Measurements from ENCODE around the gene CNIH4.

DNA sequence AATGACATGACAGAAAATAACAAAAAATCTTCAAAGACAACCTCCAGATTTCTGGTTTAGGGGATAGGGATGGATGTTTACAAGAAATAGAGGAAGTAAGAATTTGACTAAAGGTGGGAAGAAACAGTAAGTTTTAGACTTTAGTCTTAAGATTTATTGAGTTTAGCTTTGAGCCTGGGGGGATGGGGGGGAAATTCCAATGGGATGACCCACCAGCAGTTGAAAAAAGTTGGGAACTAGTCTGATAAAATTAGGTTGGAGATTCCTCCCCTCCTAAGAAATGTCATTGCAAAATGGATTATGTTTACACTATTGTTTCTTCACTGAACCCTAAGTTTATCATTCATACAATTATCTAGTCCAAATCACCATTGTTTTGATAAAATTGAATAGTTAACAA, 49.5 kb downstream of the CNIH4 start:
- TF ChIP-seq, protein P1, sequence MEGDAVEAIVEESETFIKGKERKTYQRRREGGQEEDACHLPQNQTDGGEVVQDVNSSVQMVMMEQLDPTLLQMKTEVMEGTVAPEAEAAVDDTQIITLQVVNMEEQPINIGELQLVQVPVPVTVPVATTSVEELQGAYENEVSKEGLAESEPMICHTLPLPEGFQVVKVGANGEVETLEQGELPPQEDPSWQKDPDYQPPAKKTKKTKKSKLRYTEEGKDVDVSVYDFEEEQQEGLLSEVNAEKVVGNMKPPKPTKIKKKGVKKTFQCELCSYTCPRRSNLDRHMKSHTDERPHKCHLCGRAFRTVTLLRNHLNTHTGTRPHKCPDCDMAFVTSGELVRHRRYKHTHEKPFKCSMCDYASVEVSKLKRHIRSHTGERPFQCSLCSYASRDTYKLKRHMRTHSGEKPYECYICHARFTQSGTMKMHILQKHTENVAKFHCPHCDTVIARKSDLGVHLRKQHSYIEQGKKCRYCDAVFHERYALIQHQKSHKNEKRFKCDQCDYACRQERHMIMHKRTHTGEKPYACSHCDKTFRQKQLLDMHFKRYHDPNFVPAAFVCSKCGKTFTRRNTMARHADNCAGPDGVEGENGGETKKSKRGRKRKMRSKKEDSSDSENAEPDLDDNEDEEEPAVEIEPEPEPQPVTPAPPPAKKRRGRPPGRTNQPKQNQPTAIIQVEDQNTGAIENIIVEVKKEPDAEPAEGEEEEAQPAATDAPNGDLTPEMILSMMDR (IDR thresholded peaks at IDR 0.05; ENCODE audit: poor library complexity, severe bottlenecking): no peak
- TF ChIP-seq EZH2 (IDR thresholded peaks at IDR 0.05; ENCODE audit: borderline replicate concordance, insufficient read depth, low read length, poor library complexity, severe bottlenecking) (no peak), EP300 (conservative IDR thresholded peaks at IDR 0.05; ENCODE audit: poor library complexity, severe bottlenecking) (no peak), MXI1 (conservative IDR thresholded peaks at IDR 0.05; ENCODE audit: poor library complexity, severe bottlenecking) (no peak), RAD21 (conservative IDR thresholded peaks at IDR 0.05) (no peak), POLR2AphosphoS5 (IDR thresholded peaks at IDR 0.05) (no peak), TAF1 (IDR thresholded peaks at IDR 0.05; ENCODE audit: low read depth) (no peak), SMC3 (conservative IDR thresholded peaks at IDR 0.05; ENCODE audit: poor library complexity) (no peak)
- TF ChIP-seq, protein P2, sequence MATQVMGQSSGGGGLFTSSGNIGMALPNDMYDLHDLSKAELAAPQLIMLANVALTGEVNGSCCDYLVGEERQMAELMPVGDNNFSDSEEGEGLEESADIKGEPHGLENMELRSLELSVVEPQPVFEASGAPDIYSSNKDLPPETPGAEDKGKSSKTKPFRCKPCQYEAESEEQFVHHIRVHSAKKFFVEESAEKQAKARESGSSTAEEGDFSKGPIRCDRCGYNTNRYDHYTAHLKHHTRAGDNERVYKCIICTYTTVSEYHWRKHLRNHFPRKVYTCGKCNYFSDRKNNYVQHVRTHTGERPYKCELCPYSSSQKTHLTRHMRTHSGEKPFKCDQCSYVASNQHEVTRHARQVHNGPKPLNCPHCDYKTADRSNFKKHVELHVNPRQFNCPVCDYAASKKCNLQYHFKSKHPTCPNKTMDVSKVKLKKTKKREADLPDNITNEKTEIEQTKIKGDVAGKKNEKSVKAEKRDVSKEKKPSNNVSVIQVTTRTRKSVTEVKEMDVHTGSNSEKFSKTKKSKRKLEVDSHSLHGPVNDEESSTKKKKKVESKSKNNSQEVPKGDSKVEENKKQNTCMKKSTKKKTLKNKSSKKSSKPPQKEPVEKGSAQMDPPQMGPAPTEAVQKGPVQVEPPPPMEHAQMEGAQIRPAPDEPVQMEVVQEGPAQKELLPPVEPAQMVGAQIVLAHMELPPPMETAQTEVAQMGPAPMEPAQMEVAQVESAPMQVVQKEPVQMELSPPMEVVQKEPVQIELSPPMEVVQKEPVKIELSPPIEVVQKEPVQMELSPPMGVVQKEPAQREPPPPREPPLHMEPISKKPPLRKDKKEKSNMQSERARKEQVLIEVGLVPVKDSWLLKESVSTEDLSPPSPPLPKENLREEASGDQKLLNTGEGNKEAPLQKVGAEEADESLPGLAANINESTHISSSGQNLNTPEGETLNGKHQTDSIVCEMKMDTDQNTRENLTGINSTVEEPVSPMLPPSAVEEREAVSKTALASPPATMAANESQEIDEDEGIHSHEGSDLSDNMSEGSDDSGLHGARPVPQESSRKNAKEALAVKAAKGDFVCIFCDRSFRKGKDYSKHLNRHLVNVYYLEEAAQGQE (IDR thresholded peaks at IDR 0.05; ENCODE audit: borderline replicate concordance): no peak
